Mesodermal cell (in vitro differentiated cells): Measurements from ENCODE around the gene SARS2.
"Not testable (repeated sequence)": the region's sequence is repeated elsewhere in the genome, so short reads cannot be mapped to it uniquely, and the experiment has no call there.

Source experiments
- H3K27ac ChIP-seq: 2 replicates; pipeline ENCODE4 v1.7.0; 2013; ENCODE audit warnings: mild to moderate bottlenecking, low read depth, low read length, moderate library complexity; ENCODE audit not compliant: severe bottlenecking
- H3K36me3 ChIP-seq: 2 replicates; pipeline ENCODE4 v1.7.1; 2013; ENCODE audit warnings: mild to moderate bottlenecking, low read length, moderate library complexity; ENCODE audit not compliant: control insufficient read depth, insufficient read depth
- H3K4me1 ChIP-seq: one replicate; pipeline ENCODE4 v1.7.1; 2013; ENCODE audit warnings: mild to moderate bottlenecking, low read length; ENCODE audit not compliant: insufficient read depth, control insufficient read depth, poor library complexity, severe bottlenecking
- H3K4me3 ChIP-seq: 2 replicates; pipeline ENCODE4 v1.7.0; 2013; ENCODE audit warnings: low read length, control low read depth, mild to moderate bottlenecking; ENCODE audit not compliant: insufficient read depth, poor library complexity, severe bottlenecking; ENCODE audit errors: extremely low read depth
- H3K9me3 ChIP-seq: 2 replicates; pipeline ENCODE4 v1.7.1; 2013; ENCODE audit warnings: mild to moderate bottlenecking, low read length, moderate library complexity; ENCODE audit not compliant: control insufficient read depth
- WGBS, 2 experiments: methylation state at CpG; one replicate each; pipeline ENCODE4 v1.1.5; 2013; ENCODE audit warnings: missing lambda C conversion rate in 2 of 2; ENCODE audit not compliant: insufficient coverage in 2 of 2; 5-methylcytosine and 5-hydroxymethylcytosine counted together

SARS2 gene

DNA sequence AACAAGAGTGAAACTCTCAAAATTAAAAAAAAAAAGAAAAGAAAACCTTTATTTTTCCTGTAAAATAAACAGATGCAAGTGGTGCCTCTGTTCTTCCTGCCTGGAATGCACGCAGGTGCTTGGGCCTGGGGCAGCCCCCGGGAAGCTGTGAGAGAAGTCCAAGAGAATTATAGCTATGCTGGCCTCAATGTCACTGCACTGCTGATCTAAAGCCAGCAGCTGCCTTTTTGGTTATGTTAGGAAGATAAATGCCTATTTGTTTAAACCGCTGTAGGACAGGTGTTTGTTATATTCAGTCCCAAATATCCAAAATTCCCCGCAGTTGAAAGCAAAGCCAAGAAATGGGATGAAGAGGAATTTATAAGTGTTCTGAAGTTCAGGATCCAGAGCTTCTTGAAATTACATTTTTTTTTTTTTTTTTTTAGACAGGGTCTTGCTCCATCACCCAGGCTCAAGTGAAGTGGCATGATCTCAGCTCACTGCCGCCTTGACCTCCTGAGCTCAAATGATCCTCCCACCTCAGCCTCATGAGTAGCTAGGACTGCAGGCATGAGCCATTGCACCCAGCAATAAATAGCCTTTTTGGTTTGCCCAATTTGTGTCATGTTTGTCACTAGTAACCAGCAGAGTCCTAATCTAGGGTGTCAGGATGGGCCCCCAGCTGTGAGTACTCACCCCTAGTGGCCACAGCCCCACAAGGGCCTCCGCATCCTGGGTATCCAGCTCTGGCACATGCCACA lies 54.7 kb downstream of the SARS2 start:
- WGBS, 2 experiments = 84 to 89% methylated on average over 3 to 6 of the region's 6 CpGs
- no peaks in the 10 kb centered on the region for H3K36me3 ChIP-seq
- H3K27ac ChIP-seq = no peak overlapping the region
- H3K4me1 ChIP-seq = peaks cover 7% of the 10 kb centered on the region
- no peaks in the 10 kb centered on the region for H3K9me3 ChIP-seq
- no peak overlapping the region for H3K4me3 ChIP-seq

DNA sequence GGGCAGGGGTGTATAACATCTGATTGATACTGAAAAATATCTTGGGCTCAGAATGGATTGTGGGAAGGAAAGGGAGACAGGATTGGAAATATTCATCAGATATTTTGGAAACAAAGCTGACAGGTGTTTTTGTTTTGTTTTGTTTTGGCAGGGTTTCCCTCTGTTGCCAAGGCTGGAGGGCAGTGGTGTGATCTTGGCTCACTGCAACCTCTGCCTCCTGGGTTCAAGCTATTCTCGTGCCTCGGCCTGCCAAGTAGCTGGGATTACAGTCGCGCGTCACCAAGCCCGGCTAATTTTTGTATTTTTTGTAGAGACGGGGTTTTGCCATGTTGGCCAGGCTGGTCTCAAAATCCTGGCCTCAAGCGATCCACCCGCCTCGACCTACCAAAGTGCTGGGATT lies 57.2 kb downstream of the SARS2 start:
- WGBS, 2 experiments = 92 to 97% methylated on average over 10 of the region's 10 CpGs
- H3K9me3 ChIP-seq, H3K4me3 ChIP-seq, H3K36me3 ChIP-seq, H3K4me1 ChIP-seq, H3K27ac ChIP-seq: not testable (repeated sequence)

DNA sequence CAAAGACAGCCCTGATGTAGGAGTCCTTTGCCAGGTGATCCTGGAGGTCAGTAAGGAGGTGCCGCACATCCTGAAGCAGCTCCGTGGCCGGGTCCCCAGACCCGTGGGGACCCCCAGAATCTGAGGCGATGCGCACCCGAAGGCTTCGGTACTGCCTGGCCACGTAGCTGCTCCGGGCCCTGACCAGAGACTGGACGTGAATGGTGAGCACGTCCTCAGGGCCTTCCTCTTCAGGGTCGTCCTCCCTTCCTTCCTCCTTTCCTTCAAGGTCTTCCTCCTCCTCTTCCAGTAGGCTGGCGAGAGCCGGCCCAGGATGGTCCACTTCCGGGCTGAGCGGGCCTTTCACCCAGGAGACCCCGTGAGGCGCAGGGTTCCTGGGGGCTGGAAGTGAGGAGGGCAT lies 60.0 kb downstream of the SARS2 start:
- peaks cover 2% of the 10 kb centered on the region for H3K4me1 ChIP-seq
- H3K9me3 ChIP-seq = no peaks in the 10 kb centered on the region
- no peaks in the 10 kb centered on the region for H3K36me3 ChIP-seq
- WGBS, 2 experiments = 94 to 100% methylated on average over 13 to 18 of the region's 19 CpGs
- no peak overlapping the region for H3K4me3 ChIP-seq
- H3K27ac ChIP-seq = no peak overlapping the region

DNA sequence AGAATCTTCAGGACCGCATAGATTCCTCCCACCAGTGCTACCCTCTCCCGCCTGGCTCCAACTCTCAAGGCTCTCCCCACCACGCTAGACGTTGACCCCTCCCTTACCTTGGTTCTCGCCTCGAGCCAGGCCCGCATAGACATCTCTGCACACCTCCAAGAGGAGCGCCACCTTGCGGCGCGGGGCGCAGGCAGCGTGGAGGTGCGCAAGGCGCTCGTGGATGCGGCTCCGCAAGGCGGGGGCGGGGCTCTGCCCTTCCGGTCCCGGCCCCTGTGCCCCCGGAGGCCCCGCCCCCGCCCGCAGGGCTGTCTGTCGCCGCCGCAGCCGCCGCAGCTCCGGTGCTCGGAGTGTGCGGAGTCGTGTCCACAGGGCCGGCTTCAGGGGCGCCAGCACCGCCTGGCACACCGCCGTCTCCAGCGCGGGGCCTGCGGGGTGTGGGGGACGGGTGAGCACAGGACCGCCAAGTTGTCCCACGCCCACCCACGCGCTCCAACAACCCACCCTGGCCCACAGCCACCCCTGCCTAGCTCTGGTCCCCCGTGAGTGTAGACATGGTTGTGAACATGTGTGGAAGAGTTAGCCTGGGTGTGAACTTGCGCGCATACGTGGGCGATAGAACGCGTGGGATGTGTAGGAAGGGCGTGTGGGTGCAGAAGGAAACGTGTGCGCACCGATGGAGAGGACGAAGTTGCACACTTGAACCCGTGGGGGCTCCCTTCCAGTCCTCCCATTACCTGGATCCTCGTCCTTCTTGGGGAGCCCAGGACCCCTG lies 60.5 kb downstream of the SARS2 start:
- Histone ChIP-seq H3K27ac (no peak overlapping the region), H3K4me3 (peak overlapping the region; percentile 1), H3K4me1 (peaks cover 5% of the 10 kb centered on the region), H3K9me3 (no peaks in the 10 kb centered on the region), H3K36me3 (no peaks in the 10 kb centered on the region)
- 41 to 55% methylated on average over 27 to 36 of the region's 62 CpGs for whole genome bisulfite sequencing, 2 experiments

DNA sequence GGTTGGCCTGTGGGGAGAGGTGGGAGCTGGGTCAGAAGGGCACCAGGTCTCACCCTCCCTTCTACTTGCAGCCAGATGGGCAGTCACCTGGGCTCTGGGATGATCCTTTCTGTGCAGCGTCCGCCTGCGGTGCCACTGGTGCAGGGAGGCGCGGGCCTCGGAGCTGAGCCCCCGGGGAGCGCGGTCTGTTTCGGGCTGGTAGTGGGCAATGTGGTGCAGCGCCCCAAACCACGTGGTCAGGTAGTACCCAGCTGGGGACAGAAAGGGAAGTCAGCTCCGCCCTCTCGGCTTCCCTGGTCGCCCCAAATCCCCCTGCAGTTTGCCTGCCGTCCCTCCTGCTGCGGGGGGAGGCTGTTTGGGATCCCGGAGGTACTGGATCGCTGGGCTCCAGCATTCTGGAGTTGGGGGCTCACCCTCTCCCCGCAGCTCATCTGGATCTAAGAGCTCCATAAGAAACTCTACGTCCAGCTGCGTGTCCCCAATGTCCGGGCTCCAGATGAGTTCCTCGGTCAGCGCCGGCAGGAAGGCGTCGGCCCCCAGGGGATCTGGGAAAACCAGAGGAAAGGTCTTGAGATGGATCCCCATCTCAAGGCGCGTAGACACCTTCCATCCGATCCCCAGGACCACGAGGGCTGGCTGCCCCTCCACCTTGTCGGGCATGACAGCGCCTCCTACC lies 61.3 kb downstream of the SARS2 start:
- peak overlapping the region; percentile 1 for H3K4me3 ChIP-seq
- no peak overlapping the region for H3K27ac ChIP-seq
- H3K36me3 ChIP-seq = no peaks in the 10 kb centered on the region
- peaks cover 5% of the 10 kb centered on the region for H3K4me1 ChIP-seq
- no peaks in the 10 kb centered on the region for H3K9me3 ChIP-seq
- WGBS, 2 experiments = 83 to 85% methylated on average over 24 to 34 of the region's 34 CpGs

DNA sequence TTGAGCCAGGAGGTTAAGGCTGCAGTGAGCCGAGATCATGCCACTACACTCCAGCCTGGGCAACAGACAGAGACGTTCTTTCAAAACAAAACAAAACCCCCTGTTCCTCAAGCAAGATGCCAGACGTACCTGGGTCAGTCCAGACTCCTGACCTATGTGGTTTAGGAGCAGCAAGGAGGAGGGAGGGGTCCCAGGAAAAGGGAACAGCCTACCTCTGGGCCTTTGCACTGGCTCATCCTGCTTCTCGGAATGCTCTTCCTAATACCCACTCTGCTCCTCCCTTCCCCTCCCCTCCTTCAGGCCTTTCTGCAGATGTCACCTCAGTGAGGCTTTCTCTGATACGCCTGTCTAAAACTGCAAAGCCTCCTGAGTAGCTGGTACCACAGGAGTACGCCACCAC lies 62.0 kb downstream of the SARS2 start:
- H3K27ac ChIP-seq = no peak overlapping the region
- H3K9me3 ChIP-seq = no peaks in the 10 kb centered on the region
- H3K4me3 ChIP-seq = no peak overlapping the region
- no peaks in the 10 kb centered on the region for H3K36me3 ChIP-seq
- H3K4me1 ChIP-seq = peaks cover 5% of the 10 kb centered on the region
- WGBS, 2 experiments = 91 to 100% methylated on average over 3 of the region's 6 CpGs

DNA sequence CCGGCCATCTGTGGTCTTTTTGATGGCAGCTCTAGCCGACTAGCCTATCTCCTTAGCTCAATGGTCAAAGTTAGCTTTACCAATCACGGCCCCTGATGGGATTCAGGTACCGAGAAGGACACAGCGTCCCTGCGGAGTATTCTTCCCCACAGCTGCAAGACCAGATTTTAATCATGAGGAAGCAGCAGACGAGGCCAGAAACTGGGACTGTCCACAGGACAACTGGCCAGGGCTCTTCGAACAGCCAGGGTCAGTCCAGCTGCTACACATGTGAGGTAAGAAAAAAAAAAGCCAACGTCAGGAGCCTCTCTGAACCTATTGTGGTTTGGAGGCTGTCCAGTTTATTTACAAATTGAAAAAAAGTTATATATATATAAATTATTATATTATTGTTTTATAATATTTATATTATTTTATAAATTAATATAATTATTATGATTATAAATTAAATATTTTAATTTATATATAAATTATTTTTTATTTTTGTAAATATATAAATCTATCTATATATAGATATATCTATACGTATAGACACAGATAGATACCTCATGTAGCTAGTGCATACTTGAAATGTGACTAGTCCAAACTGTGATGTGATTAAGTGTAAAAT lies 63.3 kb downstream of the SARS2 start:
- 95 to 99% methylated on average over 7 to 8 of the region's 10 CpGs for WGBS, 2 experiments

More for the DNA sequence above, 63.3 kb downstream of the SARS2 start:
- no peaks in the 10 kb centered on the region for H3K9me3 ChIP-seq
- H3K4me3 ChIP-seq = no peak overlapping the region
- no peaks in the 10 kb centered on the region for H3K36me3 ChIP-seq
- peaks cover 5% of the 10 kb centered on the region for H3K4me1 ChIP-seq
- no peak overlapping the region for H3K27ac ChIP-seq
